Measurements from ENCODE around the gene MATN4. TPM values are rescaled to one million over a fixed set of nuclear protein-coding genes. Genes with fewer than 3 reads are reported as not detected.
A peak's percentile ranks its signal among the peaks of the same experiment; 100 is the strongest.

The MATN4 gene
- total RNA-seq, 3 donors from 2014 or later: 0.17 to 0.22 TPM; not detected in 1

DNA sequence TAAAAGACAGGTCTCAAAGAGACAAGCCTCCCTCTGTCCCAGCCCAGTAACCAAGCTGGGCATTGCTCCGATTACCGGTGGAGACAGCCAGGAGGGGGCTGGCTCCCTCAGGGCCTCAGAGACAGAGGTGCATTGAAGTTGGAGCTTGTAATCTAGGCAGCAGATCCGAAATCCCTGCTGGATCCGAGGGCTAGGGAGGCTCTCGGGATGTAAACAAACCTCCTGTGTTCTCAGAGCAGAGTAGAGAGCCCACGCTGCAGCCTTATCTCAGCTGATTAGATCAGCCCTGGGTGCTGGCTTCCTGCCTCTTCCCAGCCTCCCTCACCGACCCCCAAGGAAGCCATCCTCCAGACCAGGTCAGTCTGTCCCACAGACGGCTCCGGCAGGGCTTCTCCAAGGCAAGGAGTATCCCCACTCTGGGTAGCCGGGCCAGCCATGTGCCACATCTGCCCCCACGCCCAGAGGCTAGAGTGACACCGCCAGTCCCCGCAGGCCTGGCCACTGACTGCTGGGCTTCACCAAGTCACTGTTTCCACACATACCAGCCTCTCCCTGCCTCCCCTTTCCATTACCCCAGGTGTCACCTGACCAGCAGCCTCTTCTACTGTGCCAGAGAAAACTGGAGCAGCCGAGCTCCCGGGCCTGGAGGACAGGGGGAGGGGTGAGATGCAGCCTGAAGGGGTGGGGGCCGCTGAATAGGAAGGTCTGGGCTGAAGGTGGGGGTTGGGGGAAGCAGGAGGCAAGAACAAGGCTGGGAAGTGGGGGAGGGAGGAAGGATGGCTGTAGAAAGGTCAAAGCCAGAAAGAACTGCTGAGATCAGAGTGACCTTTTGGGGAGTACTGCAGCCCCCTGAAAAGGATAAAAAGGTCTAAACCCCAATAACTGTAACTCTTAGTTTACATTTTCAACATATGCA lies 34.1 kb upstream of the MATN4 start:
- H3K9me3 ChIP-seq: no peaks in the 10 kb centered on the region
- no peaks in the 10 kb centered on the region for H3K36me3 ChIP-seq (ENCODE audit: low read depth)
- no peak overlapping the region for H3K4me3 ChIP-seq
- TF ChIP-seq, protein P1, sequence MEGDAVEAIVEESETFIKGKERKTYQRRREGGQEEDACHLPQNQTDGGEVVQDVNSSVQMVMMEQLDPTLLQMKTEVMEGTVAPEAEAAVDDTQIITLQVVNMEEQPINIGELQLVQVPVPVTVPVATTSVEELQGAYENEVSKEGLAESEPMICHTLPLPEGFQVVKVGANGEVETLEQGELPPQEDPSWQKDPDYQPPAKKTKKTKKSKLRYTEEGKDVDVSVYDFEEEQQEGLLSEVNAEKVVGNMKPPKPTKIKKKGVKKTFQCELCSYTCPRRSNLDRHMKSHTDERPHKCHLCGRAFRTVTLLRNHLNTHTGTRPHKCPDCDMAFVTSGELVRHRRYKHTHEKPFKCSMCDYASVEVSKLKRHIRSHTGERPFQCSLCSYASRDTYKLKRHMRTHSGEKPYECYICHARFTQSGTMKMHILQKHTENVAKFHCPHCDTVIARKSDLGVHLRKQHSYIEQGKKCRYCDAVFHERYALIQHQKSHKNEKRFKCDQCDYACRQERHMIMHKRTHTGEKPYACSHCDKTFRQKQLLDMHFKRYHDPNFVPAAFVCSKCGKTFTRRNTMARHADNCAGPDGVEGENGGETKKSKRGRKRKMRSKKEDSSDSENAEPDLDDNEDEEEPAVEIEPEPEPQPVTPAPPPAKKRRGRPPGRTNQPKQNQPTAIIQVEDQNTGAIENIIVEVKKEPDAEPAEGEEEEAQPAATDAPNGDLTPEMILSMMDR (IDR thresholded peaks at IDR 0.05): no peak
- intact Hi-C loops (cut with DNase I, micrococcal nuclease): no loop called here
- ATAC-seq: peak; percentile 11
- DNase-seq: peak; percentile 58 to 73 (median 71)
- peaks cover 82% of the 10 kb centered on the region for H3K4me1 ChIP-seq (ENCODE audit: low read depth)

DNA sequence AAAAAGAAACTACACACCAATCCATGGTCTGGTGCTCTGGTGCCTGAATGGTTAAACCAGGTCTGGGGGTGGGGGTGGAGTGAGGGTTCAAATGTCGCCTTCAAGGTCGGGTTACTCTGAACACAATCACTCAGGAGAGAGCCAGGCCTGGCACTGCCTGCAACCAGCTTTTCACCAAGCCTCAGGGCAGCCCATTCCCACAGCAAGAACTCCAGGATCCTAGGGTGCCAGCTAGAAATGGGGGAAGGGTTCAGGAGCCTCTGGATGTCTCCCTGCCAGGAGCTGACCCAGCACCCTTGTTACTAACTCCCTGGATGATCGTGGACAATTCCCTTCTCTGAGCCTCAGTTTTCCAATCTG lies 33.5 kb upstream of the MATN4 start:
- peaks cover 87% of the 10 kb centered on the region for H3K4me1 ChIP-seq (ENCODE audit: low read depth)
- H3K4me3 ChIP-seq: no peak overlapping the region
- intact Hi-C loops (cut with DNase I, micrococcal nuclease): no loop called here
- H3K9me3 ChIP-seq: no peaks in the 10 kb centered on the region
- TF ChIP-seq, protein P1 (IDR thresholded peaks at IDR 0.05): no peak
- no peaks in the 10 kb centered on the region for H3K36me3 ChIP-seq (ENCODE audit: low read depth)
- no peak for ATAC-seq
- DNase-seq: peak in 1 of 3 donors; percentile 42

DNA sequence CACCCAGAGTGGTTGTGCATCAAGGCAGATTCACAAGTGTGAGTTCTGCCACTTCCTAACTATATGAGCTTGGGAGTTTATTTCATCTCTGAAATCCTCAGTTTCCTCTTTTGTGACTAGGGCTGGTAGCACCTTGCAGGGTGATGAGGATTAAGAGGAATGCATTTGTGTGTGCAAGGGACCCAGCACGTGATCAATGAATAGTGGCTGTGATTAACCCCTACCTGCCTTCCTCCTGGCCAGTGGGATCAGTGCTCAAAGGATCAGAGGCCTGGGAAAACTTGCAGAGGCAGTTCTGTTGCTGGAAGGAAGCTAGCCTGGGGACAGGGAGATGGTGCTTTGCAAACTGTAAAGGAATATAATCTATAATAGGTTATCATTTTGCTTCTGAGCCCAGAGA lies 32.9 kb upstream of the MATN4 start:
- Histone ChIP-seq H3K9me3 (no peaks in the 10 kb centered on the region), H3K4me1 (ENCODE audit: low read depth) (peaks cover 89% of the 10 kb centered on the region), H3K36me3 (ENCODE audit: low read depth) (no peaks in the 10 kb centered on the region), H3K4me3 (no peak overlapping the region)
- DNase-seq (no peak), ATAC-seq (no peak)
- intact Hi-C loops (cut with DNase I, micrococcal nuclease): no loop called here
- TF ChIP-seq, protein P1 (IDR thresholded peaks at IDR 0.05): no peak

DNA sequence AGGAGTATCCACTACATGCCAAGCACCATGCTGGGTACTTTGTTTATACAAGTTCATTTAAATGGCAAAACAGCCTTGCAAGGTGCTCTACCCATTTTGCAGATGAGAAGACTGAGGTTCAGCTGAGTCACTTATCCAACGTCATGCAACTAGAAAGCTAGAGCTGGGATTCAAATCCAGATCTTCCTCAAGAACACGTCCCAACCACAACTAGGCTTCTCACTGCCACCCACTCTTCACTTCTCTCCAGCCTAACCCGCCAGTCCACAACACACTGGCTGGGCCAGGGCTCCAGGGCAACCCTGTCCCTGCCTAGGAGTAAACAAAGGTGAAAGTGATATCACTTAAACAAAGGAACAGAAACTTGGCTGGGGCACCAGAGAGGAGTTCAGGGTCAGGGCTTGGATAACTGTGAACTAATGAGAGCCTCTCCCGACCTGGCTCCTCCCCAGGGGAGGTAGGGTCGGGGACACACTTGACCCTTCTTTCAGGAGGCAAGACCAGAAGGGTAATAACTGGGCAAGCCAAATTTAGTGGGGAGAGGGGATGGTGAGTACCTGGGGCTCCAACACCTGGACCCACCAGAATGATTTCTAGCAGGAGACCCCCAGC lies 32.2 kb upstream of the MATN4 start:
- Histone ChIP-seq H3K36me3 (ENCODE audit: low read depth) (no peaks in the 10 kb centered on the region), H3K4me1 (ENCODE audit: low read depth) (peaks cover 87% of the 10 kb centered on the region), H3K9me3 (no peaks in the 10 kb centered on the region), H3K4me3 (no peak overlapping the region)
- TF ChIP-seq, protein P1 (IDR thresholded peaks at IDR 0.05): no peak
- intact Hi-C loops (cut with DNase I, micrococcal nuclease): no loop called here
- DNase-seq (no peak), ATAC-seq (no peak)

DNA sequence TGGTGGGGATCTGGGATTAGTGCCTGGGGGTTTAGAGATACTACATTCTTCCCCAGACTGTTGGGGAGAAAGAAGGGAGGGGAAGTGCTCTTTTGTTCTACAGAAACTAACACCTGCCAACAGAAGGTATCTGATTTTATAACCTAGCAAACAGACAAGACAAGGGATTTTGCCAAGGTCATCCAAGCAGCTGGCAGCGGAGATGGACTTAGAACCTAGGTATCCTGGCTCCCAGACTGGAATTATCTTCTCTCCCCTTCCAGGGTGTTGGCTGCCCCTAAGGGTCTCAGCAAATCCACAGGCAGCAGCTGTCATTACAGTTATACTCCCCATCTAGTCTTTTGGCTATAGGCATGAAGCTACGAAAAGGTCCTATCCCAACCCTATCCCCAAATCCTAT lies 31.7 kb upstream of the MATN4 start:
- TF ChIP-seq, protein P1 (IDR thresholded peaks at IDR 0.05): no peak
- no peaks in the 10 kb centered on the region for H3K36me3 ChIP-seq (ENCODE audit: low read depth)
- DNase-seq (no peak), ATAC-seq (no peak)
- H3K9me3 ChIP-seq: no peaks in the 10 kb centered on the region
- intact Hi-C loops (cut with DNase I, micrococcal nuclease): no loop called here
- H3K4me3 ChIP-seq: no peak overlapping the region
- peaks cover 83% of the 10 kb centered on the region for H3K4me1 ChIP-seq (ENCODE audit: low read depth)
